Erythroblast (primary cell): ENCODE data around the gene PARP11.

Experiments
- GATA1 ChIP-seq: IDR thresholded peaks from 2 replicates; pipeline ENCODE4 v1.6.1; 2011; ENCODE audit warnings: low read depth, mild to moderate bottlenecking, control low read depth, low read length, moderate library complexity
- POLR2A ChIP-seq: IDR thresholded peaks from 2 replicates; pipeline ENCODE4 v1.6.1; 2011; ENCODE audit warnings: mild to moderate bottlenecking, low read length

DNA sequence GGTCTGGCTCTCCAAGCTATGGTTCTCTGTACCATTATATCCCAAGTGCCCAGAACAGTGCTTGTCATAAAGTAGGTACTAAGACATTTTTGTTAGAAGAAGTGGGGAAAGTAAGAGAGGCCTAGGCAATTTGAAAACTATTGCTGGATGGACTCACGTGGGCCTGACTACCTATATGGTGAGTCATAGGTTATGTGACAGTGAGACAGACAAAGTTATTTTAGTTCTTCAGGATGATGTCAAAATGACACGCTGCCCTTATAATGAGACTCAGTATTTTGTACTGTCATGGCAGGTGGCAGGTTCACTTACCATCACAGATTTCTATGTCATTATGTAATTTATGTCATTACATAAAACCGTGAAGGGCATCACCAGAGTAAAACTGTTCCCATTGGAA lies 53.1 kb downstream of the PARP11 start:
- TF ChIP-seq POLR2A, result no peak
- no peak for TF ChIP-seq GATA1
